GM04503 (cell line): Measurements from ENCODE around the gene GPSM1.

Experiments used
- DNase-seq: peaks from one replicate; pipeline ENCODE4 v3.0.0-alpha.2; 2012; ENCODE audit warnings: low read depth

The GPSM1 gene

GRCh38 chr9:136377341-136378169 is 50.2 kb downstream of the GPSM1 start:
- no peak for DNase-seq

- no peak for DNase-seq
Observed at GRCh38 chr9:136378170-136379002, 51.0 kb downstream of the GPSM1 start.

- no peak for DNase-seq
Observed at GRCh38 chr9:136379003-136379287, 51.6 kb downstream of the GPSM1 start.

GRCh38 chr9:136379401-136379800 is 52.1 kb downstream of the GPSM1 start:
- no peak for DNase-seq

GRCh38 chr9:136379891-136380290 is 52.6 kb downstream of the GPSM1 start:
- DNase-seq: no peak

GRCh38 chr9:136380381-136380780 is 53.0 kb downstream of the GPSM1 start:
- DNase-seq: no peak

- DNase-seq: no peak
Observed at GRCh38 chr9:136381311-136381710, 54.0 kb downstream of the GPSM1 start.

- no peak for DNase-seq
Observed at GRCh38 chr9:136381966-136382513, 54.7 kb downstream of the GPSM1 start.

- DNase-seq: no peak
Observed at GRCh38 chr9:136383436-136383835, 56.1 kb downstream of the GPSM1 start.

- DNase-seq: no peak
Observed at GRCh38 chr9:136385015-136385414, 57.7 kb downstream of the GPSM1 start.

- no peak for DNase-seq
Observed at GRCh38 chr9:136386018-136386417, 58.7 kb downstream of the GPSM1 start.

- DNase-seq: no peak
Observed at GRCh38 chr9:136387217-136387616, 59.9 kb downstream of the GPSM1 start.

- no peak for DNase-seq
Observed at GRCh38 chr9:136389396-136389795, 62.1 kb downstream of the GPSM1 start.

GRCh38 chr9:136391737-136392537 is 64.6 kb downstream of the GPSM1 start:
- no peak for DNase-seq

- DNase-seq: no peak
Observed at GRCh38 chr9:136392538-136393449, 65.5 kb downstream of the GPSM1 start.

GRCh38 chr9:136393531-136393930 is 66.2 kb downstream of the GPSM1 start:
- no peak for DNase-seq

- DNase-seq: no peak
Observed at GRCh38 chr9:136394312-136395019, 67.1 kb downstream of the GPSM1 start.

- no peak for DNase-seq
Observed at GRCh38 chr9:136395020-136395340, 67.6 kb downstream of the GPSM1 start.

GRCh38 chr9:136395345-136396218 is 68.2 kb downstream of the GPSM1 start:
- DNase-seq: no peak

GRCh38 chr9:136396219-136396515 is 68.8 kb downstream of the GPSM1 start:
- no peak for DNase-seq
